ENCODE data around the gene FAM107B.

DNA sequence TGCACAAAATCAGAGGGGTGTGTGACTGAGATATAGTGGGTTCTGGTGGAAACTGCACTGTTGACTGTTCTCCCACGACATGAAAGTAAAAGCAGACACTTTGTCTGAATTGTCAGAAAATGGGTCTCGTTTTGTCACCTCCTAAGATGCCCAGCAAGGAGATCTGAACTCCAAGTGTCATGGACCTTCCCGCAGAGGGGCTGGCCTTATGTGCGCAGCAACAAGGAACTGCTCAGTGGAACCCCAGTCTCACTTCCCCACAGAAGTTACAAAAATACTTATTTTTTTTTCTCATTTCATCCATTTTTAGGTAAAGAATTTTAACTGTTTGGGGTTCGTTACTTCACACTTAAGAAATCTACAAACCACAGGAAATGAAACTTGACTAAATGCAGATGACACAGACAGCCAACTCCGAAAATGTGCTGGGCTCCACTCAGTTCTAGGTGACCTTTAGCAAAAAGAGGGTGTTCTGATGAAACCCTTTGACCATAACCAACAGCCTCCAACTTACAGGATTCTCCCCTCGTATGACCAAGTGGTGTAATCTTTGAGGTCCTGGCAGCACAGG is 115.0 kb downstream of the FAM107B start:
- TF ChIP-seq, protein P1, sequence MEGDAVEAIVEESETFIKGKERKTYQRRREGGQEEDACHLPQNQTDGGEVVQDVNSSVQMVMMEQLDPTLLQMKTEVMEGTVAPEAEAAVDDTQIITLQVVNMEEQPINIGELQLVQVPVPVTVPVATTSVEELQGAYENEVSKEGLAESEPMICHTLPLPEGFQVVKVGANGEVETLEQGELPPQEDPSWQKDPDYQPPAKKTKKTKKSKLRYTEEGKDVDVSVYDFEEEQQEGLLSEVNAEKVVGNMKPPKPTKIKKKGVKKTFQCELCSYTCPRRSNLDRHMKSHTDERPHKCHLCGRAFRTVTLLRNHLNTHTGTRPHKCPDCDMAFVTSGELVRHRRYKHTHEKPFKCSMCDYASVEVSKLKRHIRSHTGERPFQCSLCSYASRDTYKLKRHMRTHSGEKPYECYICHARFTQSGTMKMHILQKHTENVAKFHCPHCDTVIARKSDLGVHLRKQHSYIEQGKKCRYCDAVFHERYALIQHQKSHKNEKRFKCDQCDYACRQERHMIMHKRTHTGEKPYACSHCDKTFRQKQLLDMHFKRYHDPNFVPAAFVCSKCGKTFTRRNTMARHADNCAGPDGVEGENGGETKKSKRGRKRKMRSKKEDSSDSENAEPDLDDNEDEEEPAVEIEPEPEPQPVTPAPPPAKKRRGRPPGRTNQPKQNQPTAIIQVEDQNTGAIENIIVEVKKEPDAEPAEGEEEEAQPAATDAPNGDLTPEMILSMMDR (IDR thresholded peaks at IDR 0.05), result no peak
- TF ChIP-seq POLR2AphosphoS5 (IDR thresholded peaks at IDR 0.05), result peak in 1 of 2 donors; percentile 12
- no peak for TF ChIP-seq EP300 (IDR thresholded peaks at IDR 0.05)
